ENCODE results near the gene TET3. TPM values are rescaled to one million over a fixed set of nuclear protein-coding genes. Genes with fewer than 3 reads are reported as not detected.

Gene TET3
- total and polyA plus RNA-seq, 2 of the 8 experiments (the other 6 are each of a cell fraction or from before 2014, with no cell fraction given), result 4.5 to 21.1 TPM

DNA sequence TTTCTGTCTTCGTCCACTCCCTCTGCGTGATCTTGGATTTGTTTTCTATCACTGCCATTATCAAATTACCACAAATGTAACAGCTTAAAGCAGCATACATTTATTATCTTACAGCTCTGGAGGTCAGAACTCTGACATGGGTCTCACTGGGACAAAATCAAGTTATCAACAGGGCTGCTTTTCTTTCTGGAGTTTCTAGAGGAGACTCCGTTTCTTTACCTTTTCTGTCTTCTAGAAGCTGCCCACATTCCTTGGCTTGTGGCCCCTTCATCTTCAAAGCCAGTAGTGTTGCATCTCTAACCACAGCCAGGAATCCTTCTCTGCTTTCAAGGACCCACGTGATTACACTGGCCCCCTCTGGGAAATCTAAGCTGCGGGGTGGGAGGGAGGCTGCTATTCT, 21.9 kb upstream of the TET3 start:
- no peak overlapping the region for H2BK5ac ChIP-seq (ENCODE audit: low read depth, low read length)
- H3K36me3 ChIP-seq (ENCODE audit: control insufficient read depth in 2 of 4, insufficient read depth in 4 of 4, low read length in 3 of 4), result peaks cover 3 to 15% (median 9%) of the 10 kb centered on the region in 4 experiments; a peak in 7 of 8 replicates
- no peak overlapping the region for H3K9ac ChIP-seq (replicated peaks in 1 of 4; ENCODE audit: extremely low read depth in 1 of 4, low read depth in 3 of 4, low read length in 3 of 4)
- FAIRE-seq, result no peak
- no peaks in the 10 kb centered on the region for H4K20me1 ChIP-seq (replicated peaks in 1 of 2; ENCODE audit: control insufficient read depth in 1 of 2, insufficient read depth in 2 of 2, low read length in 2 of 2)
- no peak overlapping the region for H2BK20ac ChIP-seq (ENCODE audit: low read length)
- H2BK12ac ChIP-seq (ENCODE audit: low read depth, low read length), result no peak overlapping the region
- no peaks in the 10 kb centered on the region for H3K23me2 ChIP-seq (ENCODE audit: low read depth, low read length)
- H3K27ac ChIP-seq (ENCODE audit: low read depth, low read length), result no peak overlapping the region
- H4K91ac ChIP-seq (replicated peaks; ENCODE audit: insufficient read length, low read length), result no peak overlapping the region
- peak overlapping the region; percentile 33 for H3K23ac ChIP-seq (ENCODE audit: insufficient read length)
- H3K4me2 ChIP-seq (ENCODE audit: insufficient read depth in 1 of 2, low read depth in 2 of 2, low read length in 2 of 2), result no peak overlapping the region
- H2BK120ac ChIP-seq (replicated peaks; ENCODE audit: low read depth, low read length), result no peak overlapping the region
- no peak overlapping the region for H3K18ac ChIP-seq (ENCODE audit: extremely low read depth, low read length)
- no peak overlapping the region for H4K5ac ChIP-seq (ENCODE audit: insufficient read length, low read depth, low read length)
- no peak overlapping the region for H3K4ac ChIP-seq (replicated peaks; ENCODE audit: insufficient read length, low read depth, low read length)
- no peak overlapping the region for H2AFZ ChIP-seq (ENCODE audit: low read length)
- WGBS, 2 experiments (ENCODE audit: extremely low coverage in 1 of 2, insufficient coverage in 1 of 2, insufficient read length in 1 of 2, insufficient replicate concordance in 2 of 2, low coverage in 1 of 2, low lambda C conversion rate in 2 of 2, missing lambda C conversion rate in 1 of 2), result 53% methylated on average over 5 of the region's 5 CpGs; no CpG with 5 or more reads in 1 of the 2 experiments
- no peaks in the 10 kb centered on the region for H3K4me1 ChIP-seq (replicated peaks in 1 of 4; ENCODE audit: control insufficient read depth in 3 of 4, insufficient read depth in 4 of 4, low read length in 3 of 4)
- no peak overlapping the region for H3K14ac ChIP-seq (ENCODE audit: insufficient read length)
- H4K8ac ChIP-seq (ENCODE audit: extremely low read depth, insufficient read depth, low read length), result no peak overlapping the region
- H2AK5ac ChIP-seq (ENCODE audit: low read depth, low read length), result no peak overlapping the region
- H3K56ac ChIP-seq (replicated peaks; ENCODE audit: insufficient read length, low read depth, low read length), result no peak overlapping the region
- no peak overlapping the region for H3K4me3 ChIP-seq (ENCODE audit: extremely low read depth in 1 of 4, insufficient read depth in 2 of 4, low read depth in 3 of 4, low read length in 4 of 4)
- H2BK15ac ChIP-seq (ENCODE audit: low read length), result no peak overlapping the region
- H3K9me3 ChIP-seq (ENCODE audit: insufficient read depth in 2 of 2, low read depth in 1 of 2, low read length in 1 of 2), result peaks cover 0 to 3% of the 10 kb centered on the region in 2 experiments; a peak in 1 of 4 replicates
- no peaks in the 10 kb centered on the region for H3K27me3 ChIP-seq (replicated peaks in 1 of 4; ENCODE audit: control insufficient read depth in 3 of 4, extremely low read depth in 1 of 4, insufficient read depth in 3 of 4, low read length in 3 of 4)
- H3K79me1 ChIP-seq (ENCODE audit: low read depth, low read length), result no peaks in the 10 kb centered on the region
- POLR2A ChIA-PET (ENCODE audit: partially characterized antibody), result interaction anchor here (0.7 to 1.7 kb wide), 3 partner anchors 17 to 186 kb away, joined by 3 to 4 read pairs (median 4); no protein-coding TSS in a partner anchor
- CTCF ChIA-PET (ENCODE audit: partially characterized antibody), result interaction anchor here (1.5 to 2.6 kb wide), 5 partner anchors 8 to 283 kb away, joined by 3 to 9 read pairs (median 7); no protein-coding TSS in a partner anchor
- no peak for TF ChIP-seq CTBP2 (IDR thresholded peaks at IDR 0.05; ENCODE audit: borderline replicate concordance, insufficient read depth, insufficient read length, low read length)
- no peak for TF ChIP-seq NRF1 (IDR thresholded peaks at IDR 0.05; ENCODE audit: low read depth, low read length)
- TF ChIP-seq HDAC6 (IDR thresholded peaks at IDR 0.05; ENCODE audit: low read depth, low read length), result no peak
- TF ChIP-seq, protein P1, sequence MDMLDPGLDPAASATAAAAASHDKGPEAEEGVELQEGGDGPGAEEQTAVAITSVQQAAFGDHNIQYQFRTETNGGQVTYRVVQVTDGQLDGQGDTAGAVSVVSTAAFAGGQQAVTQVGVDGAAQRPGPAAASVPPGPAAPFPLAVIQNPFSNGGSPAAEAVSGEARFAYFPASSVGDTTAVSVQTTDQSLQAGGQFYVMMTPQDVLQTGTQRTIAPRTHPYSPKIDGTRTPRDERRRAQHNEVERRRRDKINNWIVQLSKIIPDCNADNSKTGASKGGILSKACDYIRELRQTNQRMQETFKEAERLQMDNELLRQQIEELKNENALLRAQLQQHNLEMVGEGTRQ (IDR thresholded peaks at IDR 0.05; ENCODE audit: low read length), result no peak
- no peak for TF ChIP-seq EGR1 (IDR thresholded peaks at IDR 0.05; ENCODE audit: borderline replicate concordance, low read depth, low read length)
- no peak for TF ChIP-seq JUND (IDR thresholded peaks at IDR 0.05; ENCODE audit: low read length)
- H3K79me2 ChIP-seq (ENCODE audit: control insufficient read depth in 1 of 2, insufficient read depth in 2 of 2, low read length in 2 of 2), result no peaks in the 10 kb centered on the region
- DNase-seq (ENCODE audit: low read depth in 1 of 2, low spot score in 2 of 2), result no peak

Data from H1 (cell line).